Activated T-cell treated with anti-CD3 and anti-CD28 coated beads, Interleukin-2, amount 50 U/mL, for 1 hour (primary cell): ENCODE measurements around the gene NLRX1.
"Not testable (repeated sequence)": the region's sequence is repeated elsewhere in the genome, so short reads cannot be mapped to it uniquely, and the experiment has no call there.

ENCODE experiments used
- DNase-seq: peaks from one replicate; pipeline ENCODE4 v3.0.0-alpha.2; 2020

NLRX1 gene

DNA sequence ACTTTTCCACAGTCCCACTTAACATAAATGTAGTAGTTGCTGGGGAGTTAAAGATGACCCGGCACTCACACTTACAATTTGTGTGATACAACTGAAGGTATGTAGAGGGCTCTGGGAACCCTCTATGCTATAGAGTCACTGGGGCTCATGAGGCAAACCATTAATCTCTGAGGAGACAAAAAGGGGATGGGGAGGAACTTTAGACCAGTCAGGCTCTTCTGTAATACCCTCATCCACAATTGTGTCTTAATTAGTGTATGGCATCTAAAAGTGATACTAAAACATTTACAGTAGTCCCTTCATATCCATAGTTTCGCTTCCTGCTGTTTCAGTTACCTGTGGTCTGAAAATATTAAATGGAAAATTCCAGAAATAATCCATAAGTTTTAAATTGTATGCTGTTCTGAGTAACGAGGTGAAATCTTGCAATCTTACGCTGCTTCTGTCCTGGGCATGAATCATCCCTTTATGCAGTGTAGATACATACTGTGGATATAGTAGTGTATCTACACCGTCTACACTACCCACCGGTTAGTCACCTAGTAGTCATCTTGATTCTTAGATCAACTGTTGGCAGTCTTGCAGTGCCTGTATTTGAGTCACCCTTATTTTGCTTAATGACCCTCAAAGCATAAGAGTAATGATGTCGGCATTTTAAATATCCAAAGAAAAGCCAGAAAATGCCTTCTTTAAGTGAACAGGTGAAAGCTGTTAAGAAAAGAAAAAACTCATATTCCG, 49.8 kb downstream of the NLRX1 start:
- DNase-seq = no peak

DNA sequence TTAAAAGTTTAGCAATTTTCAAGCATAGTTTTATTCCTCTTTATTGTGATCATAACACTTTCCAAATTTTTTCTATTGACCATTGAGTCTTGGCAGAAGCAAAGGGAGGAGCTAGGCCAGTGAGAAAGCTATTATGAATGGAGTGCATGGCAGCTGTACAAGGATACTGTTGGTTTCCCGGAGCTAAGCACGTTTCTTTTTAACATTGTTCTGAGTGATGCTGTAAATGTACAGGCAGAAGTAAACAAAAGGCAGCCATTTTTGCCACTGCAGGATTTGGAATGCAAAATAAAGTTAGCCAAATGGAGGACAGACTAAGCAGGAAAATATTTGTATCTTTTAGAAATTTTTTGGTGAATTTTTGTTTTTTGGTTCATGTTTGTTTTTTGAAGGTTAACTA, 53.8 kb downstream of the NLRX1 start:
- DNase-seq = no peak

DNA sequence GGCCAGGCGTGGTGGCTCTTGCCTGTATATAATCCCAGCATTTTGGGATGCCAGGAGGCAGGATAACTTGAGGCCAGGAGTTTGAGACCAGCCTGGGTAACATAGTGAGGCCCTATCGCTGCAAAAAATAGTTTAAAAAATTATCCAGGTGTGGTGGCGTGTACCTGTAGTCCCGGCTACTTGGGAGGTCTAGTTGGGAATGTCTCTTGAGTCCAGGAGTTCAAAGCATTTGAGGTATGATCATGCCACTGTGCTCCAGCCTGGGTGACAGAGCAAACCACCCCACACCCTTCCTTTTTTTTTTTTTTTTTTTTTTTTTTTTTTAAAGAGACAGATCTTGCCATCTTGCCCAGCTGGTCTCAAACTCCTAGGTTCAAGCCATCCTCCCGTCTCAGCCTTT, 54.4 kb downstream of the NLRX1 start:
- no peak for DNase-seq

DNA sequence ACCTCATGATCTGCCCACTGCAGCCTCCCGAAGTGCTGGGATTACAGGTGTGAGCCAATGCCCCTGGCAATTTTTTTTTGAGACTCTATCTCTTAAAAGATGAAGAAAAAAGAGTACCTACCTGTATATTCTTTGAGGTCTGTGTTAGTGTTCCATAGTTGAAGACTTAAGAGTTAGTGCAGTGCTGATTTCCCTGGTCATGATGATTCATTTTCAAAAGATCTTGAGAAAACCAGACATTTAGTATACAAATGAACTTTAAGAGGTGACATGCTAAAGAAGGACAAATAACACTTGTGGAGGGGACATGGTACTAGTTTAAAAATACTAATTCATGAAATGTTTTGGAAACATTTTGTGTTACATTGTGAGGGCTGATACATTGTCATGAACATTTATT, 55.3 kb downstream of the NLRX1 start:
- DNase-seq = no peak

DNA sequence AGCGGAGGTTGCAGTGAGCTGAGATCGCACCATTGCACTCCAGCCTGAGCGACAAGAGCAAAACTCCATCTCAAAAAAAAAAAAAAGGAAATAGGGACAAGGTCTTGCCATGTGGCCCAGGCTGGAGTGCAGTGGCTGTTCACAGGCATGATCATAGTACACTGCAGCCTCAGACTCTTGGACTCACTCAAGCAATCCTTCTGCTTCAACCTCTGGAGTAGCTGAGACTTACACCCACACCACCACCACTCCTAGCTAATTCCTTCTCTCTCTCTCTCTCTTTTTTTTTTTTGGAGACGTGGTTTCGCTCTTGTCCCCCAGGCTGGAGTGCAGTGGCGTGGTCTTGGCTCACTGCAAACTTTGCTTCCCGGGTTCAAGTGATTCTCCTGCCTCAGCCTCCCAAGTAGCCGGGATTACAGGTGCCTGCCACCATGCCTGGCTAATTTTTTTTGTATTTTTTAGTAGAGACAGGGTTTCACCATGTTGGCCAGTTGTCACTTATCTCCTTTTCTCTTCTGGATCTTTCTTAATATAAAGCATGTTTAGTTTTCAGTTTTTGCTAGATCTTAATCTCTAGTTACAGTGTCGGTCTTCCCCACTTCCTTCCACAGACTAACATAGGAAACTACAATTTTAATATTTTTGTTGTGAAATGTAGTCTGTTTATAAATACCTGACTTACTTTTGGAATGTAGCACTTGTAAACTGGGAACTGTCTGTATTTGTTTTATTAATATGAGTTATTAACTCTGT, 60.2 kb downstream of the NLRX1 start:
- not testable (repeated sequence) for DNase-seq

DNA sequence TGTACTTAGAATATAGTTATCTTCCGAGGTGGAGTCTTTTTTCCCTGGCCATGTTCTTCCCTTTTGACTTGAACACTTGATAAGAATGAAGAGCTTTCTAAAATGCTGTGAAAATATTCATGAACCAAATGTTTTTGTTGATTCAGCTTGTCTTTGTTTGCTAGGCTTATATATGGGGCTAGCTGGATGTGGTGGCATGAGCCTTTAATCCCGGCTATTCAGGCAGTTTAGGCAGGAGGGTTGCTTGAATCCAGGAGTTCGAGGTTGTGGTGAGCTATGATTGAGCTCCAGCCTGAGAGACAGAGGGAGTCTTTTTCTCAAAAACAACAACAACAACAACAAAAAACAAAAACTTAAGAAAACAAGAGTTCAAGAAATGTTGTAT, 60.8 kb downstream of the NLRX1 start:
- DNase-seq = no peak

DNA sequence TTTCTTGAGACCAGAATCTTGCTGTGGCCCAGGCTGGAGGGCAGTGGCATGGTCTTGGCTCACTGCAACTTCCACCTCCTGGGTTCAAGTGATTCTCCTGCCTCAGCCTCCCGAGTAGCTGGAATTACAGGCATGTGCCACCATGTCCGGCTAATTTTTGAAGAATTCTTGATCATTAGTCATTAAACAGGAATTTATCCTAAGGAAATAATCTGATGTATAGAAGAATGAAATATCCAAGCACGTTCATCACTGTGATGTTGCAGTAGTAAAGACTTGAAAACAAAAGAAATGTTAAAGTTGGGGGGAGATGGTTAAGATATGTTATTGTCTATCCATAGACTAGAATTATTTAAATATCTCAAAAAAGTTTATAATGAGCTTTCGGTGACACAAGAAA, 61.2 kb downstream of the NLRX1 start:
- no peak for DNase-seq
